NK-92 treated with Interleukin-12 subunit alpha and Interleukin-12 subunit beta, amount 100 ng/mL, for 24 hours (cell line): ENCODE measurements around the gene TNFAIP1.
"Not testable (repeated sequence)": the region's sequence is repeated elsewhere in the genome, so short reads cannot be mapped to it uniquely, and the experiment has no call there.

Experiments used
- DNase-seq: peaks from one replicate; lab custom pipeline; 2025; lab: John Stamatoyannopoulos, UW

TNFAIP1 gene

GRCh38 chr17:28324781-28325180 is 10.8 kb upstream of the TNFAIP1 start:
- no peak for DNase-seq

DNA sequence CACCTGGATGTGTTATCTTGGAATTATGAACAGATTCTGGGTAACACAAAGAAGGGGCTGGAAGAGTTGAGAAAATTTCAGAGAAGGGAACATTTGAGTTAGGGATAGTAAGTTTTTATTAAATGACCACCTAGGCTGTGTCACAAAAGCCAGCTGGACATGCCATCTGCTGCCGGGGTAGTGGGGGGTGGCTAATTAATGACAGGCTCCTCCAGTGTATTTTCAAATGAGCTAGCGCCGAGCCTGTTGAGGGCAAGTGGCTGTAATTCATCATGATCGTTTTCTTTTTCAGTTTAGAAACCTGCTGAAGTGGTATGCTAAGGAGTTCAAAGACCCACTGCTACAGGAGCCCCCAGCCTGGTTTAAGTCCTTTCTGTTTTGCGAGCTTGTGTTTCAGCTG is 10.3 kb upstream of the TNFAIP1 start:
- no peak for DNase-seq

DNA sequence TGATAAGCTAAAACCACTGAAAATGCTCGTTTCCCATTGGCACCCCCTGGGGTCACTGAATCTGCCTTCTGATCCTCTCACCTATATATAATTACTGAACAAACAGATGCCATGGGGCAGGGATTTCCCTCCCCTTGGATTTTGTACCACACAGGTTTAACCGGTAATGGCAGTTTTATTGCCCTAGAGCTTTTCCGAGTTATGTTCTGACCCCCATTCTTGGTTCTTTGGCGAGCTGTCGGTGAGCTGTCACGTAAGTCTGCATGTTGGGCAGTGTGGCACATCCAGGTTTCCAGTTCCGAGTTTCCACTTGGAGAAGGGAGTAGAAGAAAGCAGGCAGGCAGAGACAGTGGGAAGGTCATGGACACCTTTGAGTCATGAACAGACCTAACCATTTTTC is 9.4 kb upstream of the TNFAIP1 start:
- DNase-seq, result no peak

GRCh38 chr17:28327031-28327607 is 8.4 kb upstream of the TNFAIP1 start:
- DNase-seq, result no peak

GRCh38 chr17:28327709-28328108 is 7.9 kb upstream of the TNFAIP1 start:
- DNase-seq, result no peak

- DNase-seq, result no peak
Measured at GRCh38 chr17:28328325-28328724, 7.2 kb upstream of the TNFAIP1 start.

- DNase-seq, result no peak
Measured at GRCh38 chr17:28330671-28331070, 4.9 kb upstream of the TNFAIP1 start.

DNA sequence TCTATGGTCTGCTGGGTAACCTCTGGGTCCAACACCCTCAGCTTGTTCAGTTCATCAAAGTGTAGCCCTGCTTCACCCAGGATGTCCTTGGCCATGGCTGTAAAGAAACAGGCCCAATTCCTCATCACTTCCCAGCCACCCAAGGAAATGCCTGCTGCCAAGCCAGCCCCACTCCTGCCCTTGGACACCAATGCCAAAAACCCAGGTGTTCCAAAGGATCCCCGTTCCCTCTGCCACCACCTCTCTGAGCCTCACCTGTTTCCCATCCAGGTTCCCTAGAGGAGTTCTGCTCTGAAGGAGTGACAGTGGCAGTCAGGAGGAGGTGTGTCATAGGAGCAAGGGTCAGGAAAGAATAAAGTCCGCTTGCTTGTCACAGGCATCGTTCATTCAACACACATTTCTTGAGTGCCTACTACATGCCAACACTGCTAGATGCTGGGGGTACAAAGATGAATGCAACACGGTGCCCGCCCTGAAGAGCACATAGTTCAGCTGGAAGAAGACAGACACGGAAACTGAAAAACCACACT is 3.6 kb upstream of the TNFAIP1 start:
- no peak for DNase-seq

DNA sequence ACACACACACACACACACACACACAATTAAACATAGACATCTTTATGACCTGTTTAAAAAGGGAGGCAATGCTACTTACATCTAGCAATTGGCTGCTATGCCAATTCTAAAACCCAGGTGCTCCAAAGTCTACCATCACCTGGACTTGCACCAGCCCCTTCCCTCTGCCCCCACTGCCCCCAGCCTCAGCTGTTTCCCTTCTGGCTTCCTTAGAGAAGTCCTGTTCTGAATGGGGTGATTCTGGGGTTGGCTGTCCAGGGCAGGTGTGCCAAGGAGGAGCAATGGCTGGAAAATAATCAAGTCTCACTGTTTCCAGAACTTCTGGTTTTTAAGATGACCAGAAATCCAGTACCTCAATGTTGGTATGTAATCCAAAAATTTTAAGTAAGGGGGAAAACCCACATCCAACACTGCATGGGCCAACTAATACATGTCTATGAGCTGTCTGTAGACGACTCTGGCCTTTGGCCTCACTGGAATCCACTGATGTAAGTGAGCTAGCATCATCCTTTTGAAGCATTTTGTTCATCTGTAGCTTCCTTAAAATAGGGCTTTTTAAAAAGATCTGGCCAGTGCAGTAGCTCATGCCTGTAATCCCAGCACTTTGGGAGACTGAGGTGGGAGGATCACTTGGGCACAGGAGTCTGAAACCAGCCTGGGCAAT is 2.3 kb upstream of the TNFAIP1 start:
- no peak for DNase-seq

DNA sequence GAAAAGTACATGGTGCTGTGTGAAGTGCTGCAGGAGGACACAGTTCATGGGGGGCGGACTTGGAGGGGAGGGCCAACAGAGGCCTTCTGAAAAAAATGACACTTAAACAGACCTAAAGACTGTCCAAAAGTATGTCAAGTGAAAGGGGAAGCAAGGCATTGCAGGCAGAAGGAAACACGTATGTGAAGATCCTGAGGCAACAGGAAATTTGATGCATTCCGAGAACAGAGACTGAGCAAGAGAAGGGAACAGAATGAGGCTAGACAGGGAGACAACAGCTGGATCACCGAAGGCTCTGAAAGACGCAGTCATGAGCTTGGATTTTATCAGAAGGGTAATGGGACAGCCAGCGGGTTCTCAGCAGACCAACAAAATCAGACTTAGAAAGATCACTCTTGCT is 1.4 kb upstream of the TNFAIP1 start:
- DNase-seq, result no peak

DNA sequence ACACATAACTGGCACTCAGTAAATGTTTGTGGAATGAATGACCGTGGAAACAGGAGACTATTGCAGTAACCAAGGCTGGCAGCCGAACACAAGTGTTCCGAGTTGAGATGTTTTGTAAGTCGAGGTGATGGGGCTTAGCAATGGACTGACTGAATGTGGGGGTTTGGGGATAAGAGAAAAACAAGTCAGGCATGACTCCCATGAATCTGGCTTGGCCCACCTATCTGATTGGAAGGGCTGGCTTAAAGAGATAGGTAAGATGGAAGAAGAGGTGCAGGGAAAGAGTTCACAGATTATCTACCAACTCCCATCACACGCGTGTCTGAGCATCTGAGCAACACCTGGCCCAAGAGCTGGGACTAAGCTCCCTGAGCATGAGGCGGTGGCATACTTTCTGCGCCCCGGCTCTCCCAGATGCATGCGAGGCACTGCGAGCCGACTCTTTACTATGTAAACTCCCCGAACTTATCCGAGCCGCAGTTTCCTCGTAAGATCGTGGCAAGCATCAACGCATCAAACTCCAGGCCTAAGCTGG is 828 bp upstream of the TNFAIP1 start:
- no peak for DNase-seq

DNA sequence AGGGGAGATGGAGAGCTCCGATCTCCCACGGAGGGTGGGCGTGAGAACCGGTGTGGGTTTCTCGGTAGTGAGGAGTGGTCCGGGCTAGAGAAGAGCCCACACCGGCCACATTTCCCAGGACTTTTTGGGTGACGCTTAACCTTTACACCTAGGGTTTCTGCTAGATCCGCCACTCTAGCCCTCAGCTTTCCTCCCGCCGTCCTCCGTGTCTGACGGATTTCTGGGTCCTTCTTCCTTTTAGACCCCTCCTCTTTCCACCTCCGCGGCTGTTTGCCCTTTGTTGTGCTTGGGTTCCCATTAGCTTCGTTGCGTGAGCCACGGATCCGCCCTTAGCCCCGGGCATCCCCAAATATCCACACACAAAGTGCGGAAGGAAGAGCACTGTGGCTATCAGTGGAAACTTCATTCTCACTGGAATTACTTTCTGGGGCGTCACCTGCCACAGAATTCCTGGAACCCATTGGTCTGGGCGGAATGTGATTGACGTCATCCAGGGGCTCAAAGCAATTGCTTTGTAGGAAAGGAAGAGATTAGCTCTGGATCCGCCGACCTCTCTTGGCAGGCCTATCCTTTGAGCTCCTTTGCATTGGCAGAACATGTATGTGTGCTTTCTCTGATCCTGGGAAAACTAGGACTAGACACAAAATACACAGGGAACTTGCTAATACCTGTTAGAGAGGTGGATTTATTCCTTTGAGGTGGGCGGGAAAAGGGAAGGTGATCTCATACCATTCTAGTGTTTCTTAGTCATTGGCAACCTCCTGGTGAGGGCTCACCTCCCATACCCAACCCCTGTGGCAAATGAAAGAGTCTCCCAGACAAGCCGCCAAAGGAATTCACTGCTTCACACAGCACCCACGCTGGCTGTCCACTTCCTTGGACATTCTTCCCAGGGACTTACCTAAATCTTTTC is 654 bp downstream of the TNFAIP1 start:
- DNase-seq, result peak; percentile 37

DNA sequence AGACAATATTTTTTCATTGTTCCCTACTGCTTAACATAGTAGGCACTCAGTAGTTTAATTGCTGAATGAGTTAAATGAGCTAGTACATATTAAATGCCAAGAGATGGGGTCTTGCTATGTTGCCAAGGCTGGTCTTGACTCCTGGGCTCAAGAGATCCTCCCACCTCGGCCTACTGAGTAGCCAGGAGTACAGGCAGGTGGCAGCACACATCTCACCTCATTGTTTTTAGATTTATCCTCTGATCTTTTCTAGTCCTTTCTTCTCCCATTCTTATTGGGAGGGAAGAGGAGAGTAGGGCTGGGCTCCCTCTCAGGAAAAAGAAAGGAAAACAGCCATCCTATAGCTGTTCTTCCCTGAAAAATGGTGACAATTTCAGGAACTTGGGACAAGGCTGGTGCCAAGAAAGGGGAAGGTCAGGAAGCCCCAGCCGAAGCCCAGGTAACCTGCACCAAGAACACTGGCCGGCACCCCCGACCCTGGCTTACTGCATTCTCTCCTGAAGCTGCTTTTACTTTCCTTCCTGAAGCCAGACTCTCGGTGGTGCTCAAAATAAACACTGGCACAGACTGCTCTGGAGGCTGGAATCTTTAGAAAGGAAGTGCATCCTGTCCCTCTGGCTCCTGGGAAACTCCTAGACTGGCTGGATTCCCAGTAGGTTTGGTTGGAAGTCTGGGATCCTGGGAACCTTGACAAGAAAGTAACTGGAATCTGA is 2.7 kb downstream of the TNFAIP1 start:
- DNase-seq, result no peak

DNA sequence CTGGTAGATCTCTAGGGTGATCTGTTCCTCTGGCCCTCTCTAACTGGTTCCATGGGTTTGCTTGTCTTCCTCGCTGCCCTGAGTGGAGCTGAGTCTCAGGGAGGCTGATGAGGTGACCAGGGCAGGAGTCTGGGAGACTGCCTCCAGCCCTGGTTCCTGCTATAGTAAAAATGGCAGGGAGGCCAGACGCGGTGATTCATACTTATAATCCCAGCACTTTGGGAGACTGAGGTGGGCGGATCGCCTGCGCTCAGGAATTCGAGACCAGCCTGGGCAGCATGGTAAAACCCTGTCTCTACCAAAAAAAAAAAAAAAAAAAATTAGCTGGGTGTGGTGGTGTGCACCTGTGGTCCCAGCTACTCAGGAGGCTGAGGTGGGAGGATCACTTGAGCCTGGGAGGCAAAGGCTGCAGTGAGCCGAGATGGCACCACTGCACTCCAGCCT is 3.2 kb downstream of the TNFAIP1 start:
- not testable (repeated sequence) for DNase-seq

DNA sequence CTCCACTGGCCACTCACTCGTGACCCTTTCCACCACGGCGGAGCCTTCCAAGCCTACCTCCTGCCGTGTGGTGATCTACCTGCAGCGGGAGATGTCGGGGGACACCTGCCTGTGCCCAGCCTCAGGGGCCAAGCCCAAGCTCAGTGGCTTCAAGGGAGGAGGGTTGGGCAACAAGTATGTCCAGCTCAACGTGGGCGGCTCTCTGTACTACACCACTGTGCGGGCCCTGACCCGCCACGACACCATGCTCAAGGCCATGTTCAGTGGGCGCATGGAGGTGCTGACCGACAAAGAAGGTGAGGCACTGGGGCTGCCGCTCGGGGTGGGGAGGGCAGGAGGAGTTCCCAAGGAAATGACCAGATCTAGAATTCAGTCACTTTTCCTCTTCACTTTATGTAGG is 3.9 kb downstream of the TNFAIP1 start:
- no peak for DNase-seq

- no peak for DNase-seq
Measured at GRCh38 chr17:28340374-28340773, 4.8 kb downstream of the TNFAIP1 start.

GRCh38 chr17:28341516-28341915 is 6.0 kb downstream of the TNFAIP1 start:
- no peak for DNase-seq

DNA sequence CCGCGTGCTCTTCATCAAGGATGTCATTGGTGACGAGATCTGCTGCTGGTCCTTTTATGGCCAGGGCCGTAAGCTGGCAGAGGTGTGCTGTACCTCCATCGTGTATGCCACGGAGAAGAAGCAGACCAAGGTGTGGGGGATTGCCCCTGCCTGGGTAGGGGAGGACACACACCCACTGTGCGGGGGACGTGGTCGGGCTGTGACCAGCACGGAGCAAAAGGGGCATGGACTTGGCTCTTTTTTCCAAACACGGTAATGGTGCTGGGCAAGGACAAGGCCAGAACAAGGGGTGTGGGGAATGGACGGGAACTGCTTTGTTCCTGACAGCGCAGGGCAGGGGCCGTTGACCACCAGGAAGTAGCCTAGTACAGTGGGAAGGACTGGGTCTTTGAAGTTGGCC is 6.8 kb downstream of the TNFAIP1 start:
- no peak for DNase-seq

- DNase-seq, result no peak
Measured at GRCh38 chr17:28343491-28343932, 8.0 kb downstream of the TNFAIP1 start.

DNA sequence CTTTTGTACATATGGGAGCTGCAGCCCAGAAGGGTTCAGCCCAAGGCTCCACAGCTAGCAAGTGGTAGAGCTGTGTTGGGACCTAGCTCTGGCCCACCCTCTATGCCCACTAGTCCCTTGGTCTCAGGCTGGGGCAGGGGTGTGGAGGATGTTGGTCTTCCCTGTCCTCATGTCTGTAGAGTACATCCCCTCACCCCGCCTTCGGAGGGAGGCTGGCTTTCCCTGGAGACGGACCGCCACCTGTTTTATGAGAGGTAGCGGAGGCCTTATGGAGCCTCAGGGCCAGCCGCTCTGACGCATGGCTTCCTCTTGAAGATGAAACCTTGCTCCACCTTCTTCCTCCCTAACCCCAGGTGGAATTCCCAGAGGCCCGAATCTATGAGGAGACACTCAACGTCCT is 8.4 kb downstream of the TNFAIP1 start:
- no peak for DNase-seq

DNA sequence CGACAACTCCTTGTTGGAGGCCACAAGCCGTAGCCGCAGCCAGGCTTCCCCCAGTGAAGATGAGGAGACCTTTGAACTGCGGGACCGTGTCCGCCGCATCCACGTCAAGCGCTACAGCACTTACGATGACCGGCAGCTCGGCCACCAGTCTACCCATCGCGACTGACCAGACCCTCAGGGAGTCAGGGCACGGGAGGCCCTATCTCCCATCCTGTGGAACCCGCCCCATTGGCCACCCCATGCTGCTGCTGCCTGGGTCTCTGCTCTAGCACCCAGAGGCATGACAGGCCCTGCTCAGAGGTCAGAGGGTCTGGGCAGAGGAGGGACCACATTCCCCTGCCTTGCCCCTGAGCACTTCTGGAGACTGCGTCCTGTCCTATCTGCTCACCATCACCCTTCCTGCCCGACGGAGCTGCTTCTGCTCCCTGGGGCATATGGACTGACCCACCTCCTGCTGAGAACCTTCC is 8.9 kb downstream of the TNFAIP1 start:
- DNase-seq, result no peak
